IPS DF 6.9 (cell line): Measurements from ENCODE around the gene ME1.

ENCODE experiments used
- DNase-seq: peaks from one replicate; pipeline ENCODE4 v3.0.0-alpha.2; 2013; ENCODE audit warnings: low read depth, low spot score
- H3K27ac ChIP-seq: one replicate; pipeline ENCODE4 v1.5.1; 2013; ENCODE audit warnings: low read length, control low read depth
- H3K27me3 ChIP-seq: 2 replicates; pipeline ENCODE4 v1.6.1; 2013; ENCODE audit warnings: mild to moderate bottlenecking, low read length; ENCODE audit not compliant: control insufficient read depth, insufficient read depth
- H3K36me3 ChIP-seq: 2 replicates; pipeline ENCODE4 v1.6.1; 2013; ENCODE audit warnings: low read length; ENCODE audit not compliant: control insufficient read depth, insufficient read depth
- H3K4me1 ChIP-seq: 2 replicates; pipeline ENCODE4 v1.6.1; 2013; ENCODE audit warnings: low read length; ENCODE audit not compliant: control insufficient read depth, insufficient read depth
- H3K4me3 ChIP-seq: 2 replicates; pipeline ENCODE4 v1.5.1; 2013; ENCODE audit warnings: mild to moderate bottlenecking, low read length
- H3K9me3 ChIP-seq: 2 replicates; pipeline ENCODE4 v1.6.1; 2013; ENCODE audit warnings: low read length, inconsistent platforms; ENCODE audit not compliant: control insufficient read depth, insufficient read depth
- WGBS: extraction: QIAGEN DNeasy Blood & Tissue Kit; methylation state at CpG from one replicate; pipeline ENCODE4 v1.1.7; 2013; ENCODE audit warnings: mixed read lengths, missing lambda C conversion rate; ENCODE audit not compliant: insufficient read length, insufficient coverage; 5-methylcytosine and 5-hydroxymethylcytosine counted together

The ME1 gene

DNA sequence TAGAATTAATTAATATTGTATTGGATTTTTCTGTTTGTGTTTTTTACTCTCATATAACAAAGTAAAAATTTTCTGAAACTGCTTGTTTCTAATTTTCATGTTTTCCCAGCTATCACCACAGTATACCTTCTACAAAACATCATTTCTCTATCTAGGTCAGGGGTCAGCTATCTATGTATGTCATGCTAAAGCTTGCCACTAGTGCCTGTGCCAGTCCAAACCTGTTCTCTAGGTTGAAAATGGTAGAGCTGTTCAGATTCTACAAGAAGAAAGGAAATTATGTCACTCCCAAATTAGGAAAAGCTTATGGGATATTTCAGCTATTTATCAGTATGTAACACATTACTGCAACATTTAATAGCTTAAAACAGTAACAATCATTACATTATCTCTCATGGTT is 5.8 kb upstream of the ME1 start:
- no peaks in the 10 kb centered on the region for H3K9me3 ChIP-seq
- no peak overlapping the region for H3K4me3 ChIP-seq
- H3K27me3 ChIP-seq: no peaks in the 10 kb centered on the region
- H3K27ac ChIP-seq: no peak overlapping the region
- H3K36me3 ChIP-seq: no peaks in the 10 kb centered on the region
- no peak for DNase-seq
- no peaks in the 10 kb centered on the region for H3K4me1 ChIP-seq

- H3K27me3 ChIP-seq: no peaks in the 10 kb centered on the region
- no peaks in the 10 kb centered on the region; the same call in 1 of the 2 replicates for H3K4me1 ChIP-seq
- H3K4me3 ChIP-seq: no peak overlapping the region
- DNase-seq: no peak
- no peak overlapping the region for H3K27ac ChIP-seq
- no peaks in the 10 kb centered on the region for H3K9me3 ChIP-seq
- no peaks in the 10 kb centered on the region for H3K36me3 ChIP-seq
These were observed 2.3 kb upstream of the ME1 start for GRCh38 chr6:83433177-83433576.

- Histone ChIP-seq H3K27ac (no peak overlapping the region), H3K36me3 (no peaks in the 10 kb centered on the region), H3K4me3 (no peak overlapping the region), H3K9me3 (no peaks in the 10 kb centered on the region), H3K27me3 (no peaks in the 10 kb centered on the region), H3K4me1 (no peaks in the 10 kb centered on the region; the same call in 1 of the 2 replicates)
- no CpG with 5 or more reads among the region's 2 CpGs for WGBS
- no peak for DNase-seq
These were observed 1.8 kb upstream of the ME1 start for GRCh38 chr6:83432636-83433035.

GRCh38 chr6:83431545-83432155 is 799 bp upstream of the ME1 start:
- no CpG with 5 or more reads among the region's 19 CpGs for WGBS

GRCh38 chr6:83429857-83430610 is 817 bp downstream of the ME1 start:
- no peaks in the 10 kb centered on the region; the same call in 1 of the 2 replicates for H3K4me1 ChIP-seq
- H3K9me3 ChIP-seq: no peaks in the 10 kb centered on the region
- no peaks in the 10 kb centered on the region for H3K27me3 ChIP-seq
- H3K4me3 ChIP-seq: peak overlapping the region; percentile 58; the same call in 1 of the 2 replicates
- no peak for DNase-seq
- no CpG with 5 or more reads among the region's 13 CpGs for whole genome bisulfite sequencing
- H3K36me3 ChIP-seq: no peaks in the 10 kb centered on the region
- H3K27ac ChIP-seq: no peak overlapping the region

More at GRCh38 chr6:83431545-83432155, 799 bp upstream of the ME1 start:
- no peaks in the 10 kb centered on the region for H3K9me3 ChIP-seq
- no peaks in the 10 kb centered on the region for H3K36me3 ChIP-seq
- H3K4me3 ChIP-seq: peak overlapping the region; percentile 58; the same call in 1 of the 2 replicates
- no peak for DNase-seq
- no peak overlapping the region for H3K27ac ChIP-seq
- H3K27me3 ChIP-seq: no peaks in the 10 kb centered on the region
- no peaks in the 10 kb centered on the region; the same call in 1 of the 2 replicates for H3K4me1 ChIP-seq

DNA sequence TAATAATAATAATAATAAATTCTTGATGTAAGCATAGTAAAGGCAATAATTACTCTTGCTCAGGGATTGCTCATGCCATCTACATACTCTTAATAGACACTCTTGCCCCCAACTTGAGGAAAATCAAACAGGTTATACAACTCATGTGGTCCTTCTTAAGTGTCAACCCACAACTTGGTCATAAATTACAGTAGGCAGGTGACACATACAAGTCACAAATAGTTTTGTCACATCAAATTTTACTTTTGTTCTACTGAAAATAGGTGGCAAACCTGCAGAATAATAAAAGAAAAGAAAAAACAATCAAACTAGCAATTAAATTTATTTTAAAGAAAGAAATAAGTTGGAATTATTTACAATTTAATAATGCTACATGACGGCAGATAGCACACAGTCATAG is 1.6 kb downstream of the ME1 start:
- Histone ChIP-seq H3K9me3 (no peaks in the 10 kb centered on the region), H3K4me1 (no peaks in the 10 kb centered on the region; the same call in 1 of the 2 replicates), H3K36me3 (no peaks in the 10 kb centered on the region), H3K4me3 (no peak overlapping the region), H3K27ac (no peak overlapping the region), H3K27me3 (no peaks in the 10 kb centered on the region)
- no CpG with 5 or more reads among the region's 1 CpG for WGBS
- DNase-seq: no peak

DNA sequence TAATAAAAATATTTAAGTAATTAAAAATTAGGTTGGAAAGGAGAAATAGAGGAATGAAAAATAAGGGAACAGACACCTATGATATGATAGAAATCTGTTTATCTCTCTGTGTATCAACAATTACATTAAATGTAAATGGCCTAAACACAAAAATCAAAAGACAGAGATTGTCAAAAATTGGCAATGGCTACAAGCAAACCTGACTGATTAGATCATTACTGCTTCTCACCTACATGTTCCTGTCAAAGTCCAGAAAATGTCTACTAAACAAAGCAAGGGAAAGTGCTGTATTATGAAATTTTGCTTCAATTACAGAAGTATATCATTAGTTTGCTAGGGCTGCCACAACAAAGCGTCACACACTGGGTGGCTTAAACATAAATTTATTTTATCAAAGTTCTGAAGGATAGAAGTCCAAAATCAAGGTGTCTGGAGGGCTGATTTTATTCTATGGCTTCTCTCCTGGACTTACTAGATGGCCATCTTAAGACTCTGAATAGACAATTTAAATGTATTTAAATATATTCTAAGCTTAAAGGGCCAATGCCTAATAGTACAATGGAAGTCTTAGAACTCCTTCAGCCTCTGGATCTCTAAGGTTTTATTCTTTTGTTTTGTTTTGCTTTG is 6.3 kb downstream of the ME1 start:
- Histone ChIP-seq H3K36me3 (no peaks in the 10 kb centered on the region), H3K4me1 (no peaks in the 10 kb centered on the region), H3K27me3 (no peaks in the 10 kb centered on the region), H3K27ac (no peak overlapping the region), H3K9me3 (no peaks in the 10 kb centered on the region), H3K4me3 (no peak overlapping the region)
- no CpG with 5 or more reads among the region's 1 CpG for WGBS
- DNase-seq: no peak

- H3K4me1 ChIP-seq: no peaks in the 10 kb centered on the region
- H3K4me3 ChIP-seq: no peak overlapping the region
- H3K9me3 ChIP-seq: no peaks in the 10 kb centered on the region
- no peak overlapping the region for H3K27ac ChIP-seq
- no CpG with 5 or more reads among the region's 3 CpGs for WGBS
- no peaks in the 10 kb centered on the region for H3K27me3 ChIP-seq
- H3K36me3 ChIP-seq: no peaks in the 10 kb centered on the region
- DNase-seq: no peak
These were observed 12.8 kb downstream of the ME1 start for GRCh38 chr6:83417880-83418663.

DNA sequence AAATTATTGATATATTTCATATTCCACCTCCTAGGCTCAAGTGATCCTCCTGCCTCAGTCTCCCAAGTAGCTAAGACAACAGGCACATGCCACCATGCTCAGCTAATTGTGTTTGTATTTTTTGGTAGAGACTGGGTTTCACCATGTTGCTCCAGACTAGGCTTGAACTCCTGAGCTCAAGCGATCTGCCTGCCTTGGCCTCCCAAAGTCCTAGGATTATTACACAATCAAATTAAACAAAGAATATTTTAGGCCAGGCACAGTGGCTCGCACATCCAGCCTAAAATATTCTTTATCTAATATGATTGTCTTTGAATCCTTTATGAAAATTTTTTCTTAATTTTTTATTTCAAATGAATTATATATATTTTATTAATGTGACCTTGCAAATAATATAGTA is 17.8 kb downstream of the ME1 start:
- H3K4me1 ChIP-seq: no peaks in the 10 kb centered on the region
- DNase-seq: no peak
- no peaks in the 10 kb centered on the region for H3K36me3 ChIP-seq
- H3K27ac ChIP-seq: no peak overlapping the region
- no peaks in the 10 kb centered on the region for H3K27me3 ChIP-seq
- H3K9me3 ChIP-seq: no peaks in the 10 kb centered on the region
- no CpG with 5 or more reads among the region's 2 CpGs for whole genome bisulfite sequencing
- no peak overlapping the region for H3K4me3 ChIP-seq

- Histone ChIP-seq H3K27me3 (no peaks in the 10 kb centered on the region), H3K36me3 (no peaks in the 10 kb centered on the region), H3K4me3 (no peak overlapping the region), H3K27ac (no peak overlapping the region), H3K4me1 (no peaks in the 10 kb centered on the region), H3K9me3 (no peaks in the 10 kb centered on the region)
- no peak for DNase-seq
- WGBS: no CpG with 5 or more reads among the region's 3 CpGs
These were observed 19.1 kb downstream of the ME1 start for GRCh38 chr6:83411731-83412130.
